ENCODE measurements around the gene HAND2. TPM values are rescaled to one million over a fixed set of nuclear protein-coding genes. Genes with fewer than 3 reads are reported as not detected.

The HAND2 gene
- total RNA-seq, 2 experiments from 2014 or later, result not detected

- Mint-ChIP-seq H3K4me3 (no peak overlapping the region), H3K36me3 (peaks cover 6% of the 10 kb centered on the region), H3K4me1 (peaks cover 6% of the 10 kb centered on the region), H3K27ac (no peak overlapping the region), H3K27me3 (peaks cover 97% of the 10 kb centered on the region), H3K9me3 (ENCODE audit: low read depth) (no peaks in the 10 kb centered on the region)
- CTCF ChIA-PET, result no interaction called here
- ATAC-seq (no peak), DNase-seq (peak; percentile 19)
Measured at GRCh38 chr4:173521467-173522159, 8.4 kb downstream of the HAND2 start.

GRCh38 chr4:173520921-173521466 is 9.0 kb downstream of the HAND2 start:
- Mint-ChIP-seq H3K4me3 (no peak overlapping the region), H3K27ac (no peak overlapping the region)
- ATAC-seq, result no peak

GRCh38 chr4:173519111-173520101 is 10.6 kb downstream of the HAND2 start:
- H3K4me1 Mint-ChIP-seq, result peaks cover 6% of the 10 kb centered on the region
- peak overlapping the region; percentile 43 for H3K27ac Mint-ChIP-seq
- CTCF ChIA-PET, result no interaction called here
- H3K27me3 Mint-ChIP-seq, result peaks cover 98% of the 10 kb centered on the region
- no peak overlapping the region for H3K4me3 Mint-ChIP-seq
- ATAC-seq, result no peak
- peaks cover 6% of the 10 kb centered on the region for H3K36me3 Mint-ChIP-seq
- H3K9me3 Mint-ChIP-seq (ENCODE audit: low read depth), result no peaks in the 10 kb centered on the region
- DNase-seq, result no peak

More at GRCh38 chr4:173520921-173521466, 9.0 kb downstream of the HAND2 start:
- CTCF ChIA-PET, result no interaction called here
- Mint-ChIP-seq H3K27me3 (peaks cover 98% of the 10 kb centered on the region), H3K36me3 (peaks cover 6% of the 10 kb centered on the region), H3K4me1 (peaks cover 6% of the 10 kb centered on the region), H3K9me3 (ENCODE audit: low read depth) (no peaks in the 10 kb centered on the region)
- DNase-seq, result peak; percentile 8

GRCh38 chr4:173518425-173519102 is 11.5 kb downstream of the HAND2 start:
- no peak for DNase-seq
- ATAC-seq, result no peak
- Mint-ChIP-seq H3K27ac (no peak overlapping the region), H3K4me3 (no peak overlapping the region), H3K27me3 (peaks cover 97% of the 10 kb centered on the region), H3K4me1 (peaks cover 6% of the 10 kb centered on the region), H3K36me3 (peaks cover 6% of the 10 kb centered on the region), H3K9me3 (ENCODE audit: low read depth) (no peaks in the 10 kb centered on the region)
- CTCF ChIA-PET, result no interaction called here

GRCh38 chr4:173517781-173518424 is 12.1 kb downstream of the HAND2 start:
- Mint-ChIP-seq H3K27ac (no peak overlapping the region), H3K4me1 (peaks cover 6% of the 10 kb centered on the region), H3K9me3 (ENCODE audit: low read depth) (no peaks in the 10 kb centered on the region), H3K36me3 (peaks cover 6% of the 10 kb centered on the region), H3K27me3 (peaks cover 98% of the 10 kb centered on the region), H3K4me3 (no peak overlapping the region)
- CTCF ChIA-PET, result interaction anchor here (1.1 kb wide), 1 partner anchor 24 kb away, joined by 3 read pairs; no protein-coding TSS in a partner anchor
- DNase-seq (no peak), ATAC-seq (no peak)

GRCh38 chr4:173516621-173517524 is 13.2 kb downstream of the HAND2 start:
- ATAC-seq (no peak), DNase-seq (no peak)
- Mint-ChIP-seq H3K27ac (no peak overlapping the region), H3K27me3 (peaks cover 98% of the 10 kb centered on the region), H3K36me3 (peaks cover 6% of the 10 kb centered on the region), H3K4me3 (no peak overlapping the region), H3K4me1 (peaks cover 6% of the 10 kb centered on the region), H3K9me3 (ENCODE audit: low read depth) (no peaks in the 10 kb centered on the region)
- CTCF ChIA-PET, result interaction anchor here (1.1 kb wide), 1 partner anchor 23 kb away, joined by 3 read pairs; no protein-coding TSS in a partner anchor

GRCh38 chr4:173515458-173515857 is 14.6 kb downstream of the HAND2 start:
- peaks cover 6% of the 10 kb centered on the region for H3K4me1 Mint-ChIP-seq
- H3K27ac Mint-ChIP-seq, result no peak overlapping the region
- no peak overlapping the region for H3K4me3 Mint-ChIP-seq
- H3K27me3 Mint-ChIP-seq, result peaks cover 97% of the 10 kb centered on the region
- DNase-seq (no peak), ATAC-seq (no peak)
- CTCF ChIA-PET, result interaction anchor here (1.6 kb wide), 1 partner anchor 21 kb away, joined by 5 read pairs; no protein-coding TSS in a partner anchor
- H3K36me3 Mint-ChIP-seq, result peaks cover 6% of the 10 kb centered on the region
- no peaks in the 10 kb centered on the region for H3K9me3 Mint-ChIP-seq (ENCODE audit: low read depth)

- Mint-ChIP-seq H3K4me3 (no peak overlapping the region), H3K27ac (no peak overlapping the region), H3K36me3 (peaks cover 6% of the 10 kb centered on the region), H3K27me3 (peaks cover 97% of the 10 kb centered on the region), H3K4me1 (peaks cover 8% of the 10 kb centered on the region), H3K9me3 (ENCODE audit: low read depth) (no peaks in the 10 kb centered on the region)
- ATAC-seq (no peak), DNase-seq (no peak)
- CTCF ChIA-PET, result interaction anchor here (1.6 kb wide), 1 partner anchor 20 kb away, joined by 5 read pairs; no protein-coding TSS in a partner anchor
Measured at GRCh38 chr4:173514641-173515217, 15.3 kb downstream of the HAND2 start.

GRCh38 chr4:173513651-173514050 is 16.4 kb downstream of the HAND2 start:
- Mint-ChIP-seq H3K4me3 (no peak overlapping the region), H3K36me3 (peaks cover 5% of the 10 kb centered on the region), H3K4me1 (peaks cover 11% of the 10 kb centered on the region), H3K27me3 (peaks cover 96% of the 10 kb centered on the region), H3K9me3 (ENCODE audit: low read depth) (no peaks in the 10 kb centered on the region), H3K27ac (no peak overlapping the region)
- CTCF ChIA-PET, result no interaction called here
- DNase-seq, result no peak
- ATAC-seq, result no peak

GRCh38 chr4:173511787-173512361 is 18.2 kb downstream of the HAND2 start:
- H3K4me1 Mint-ChIP-seq, result peaks cover 15% of the 10 kb centered on the region
- H3K9me3 Mint-ChIP-seq (ENCODE audit: low read depth), result no peaks in the 10 kb centered on the region
- H3K4me3 Mint-ChIP-seq, result no peak overlapping the region
- DNase-seq (no peak), ATAC-seq (no peak)
- H3K36me3 Mint-ChIP-seq, result peaks cover 13% of the 10 kb centered on the region
- H3K27me3 Mint-ChIP-seq, result peaks cover 98% of the 10 kb centered on the region
- no peak overlapping the region for H3K27ac Mint-ChIP-seq
- CTCF ChIA-PET, result no interaction called here
